ENCODE results near the gene TSPO. TPM values are rescaled to one million over a fixed set of nuclear protein-coding genes. Genes with fewer than 3 reads are reported as not detected.

The TSPO gene
- polyA plus RNA-seq, 3 donors: 491 to 2,663 (median 2,230) TPM

- H2AFZ ChIP-seq (ENCODE audit: insufficient read depth, low read depth, low read length, poor library complexity, severe bottlenecking): no peak overlapping the region
- no peaks in the 10 kb centered on the region for H3K4me1 ChIP-seq (ENCODE audit: control insufficient read depth in 1 of 2, insufficient read depth in 2 of 2, low read length in 2 of 2)
- H3K9me3 Mint-ChIP-seq: no peaks in the 10 kb centered on the region
- H3K36me3 ChIP-seq (replicated peaks in 1 of 2; ENCODE audit: control insufficient read depth in 1 of 2, insufficient read depth in 2 of 2, low read length in 2 of 2): no peaks in the 10 kb centered on the region
- DNase-seq: no peak
- no peak overlapping the region for H3K27ac ChIP-seq (ENCODE audit: low read depth in 1 of 2, low read length in 2 of 2)
- H3K36me3 Mint-ChIP-seq: no peaks in the 10 kb centered on the region
- H3K4me2 ChIP-seq (replicated peaks; ENCODE audit: extremely low read depth, low read length, poor library complexity, severe bottlenecking): no peak overlapping the region
- WGBS (ENCODE audit: insufficient coverage): 94% methylated on average over 6 of the region's 13 CpGs
- no peaks in the 10 kb centered on the region for H3K27me3 ChIP-seq (ENCODE audit: control insufficient read depth in 2 of 2, insufficient read depth in 2 of 2, low read length in 2 of 2)
- H3K27ac Mint-ChIP-seq: no peak overlapping the region
- no peak overlapping the region for H3K9ac ChIP-seq (ENCODE audit: insufficient read depth, low read length, poor library complexity, severe bottlenecking)
- TF ChIP-seq, protein P1, sequence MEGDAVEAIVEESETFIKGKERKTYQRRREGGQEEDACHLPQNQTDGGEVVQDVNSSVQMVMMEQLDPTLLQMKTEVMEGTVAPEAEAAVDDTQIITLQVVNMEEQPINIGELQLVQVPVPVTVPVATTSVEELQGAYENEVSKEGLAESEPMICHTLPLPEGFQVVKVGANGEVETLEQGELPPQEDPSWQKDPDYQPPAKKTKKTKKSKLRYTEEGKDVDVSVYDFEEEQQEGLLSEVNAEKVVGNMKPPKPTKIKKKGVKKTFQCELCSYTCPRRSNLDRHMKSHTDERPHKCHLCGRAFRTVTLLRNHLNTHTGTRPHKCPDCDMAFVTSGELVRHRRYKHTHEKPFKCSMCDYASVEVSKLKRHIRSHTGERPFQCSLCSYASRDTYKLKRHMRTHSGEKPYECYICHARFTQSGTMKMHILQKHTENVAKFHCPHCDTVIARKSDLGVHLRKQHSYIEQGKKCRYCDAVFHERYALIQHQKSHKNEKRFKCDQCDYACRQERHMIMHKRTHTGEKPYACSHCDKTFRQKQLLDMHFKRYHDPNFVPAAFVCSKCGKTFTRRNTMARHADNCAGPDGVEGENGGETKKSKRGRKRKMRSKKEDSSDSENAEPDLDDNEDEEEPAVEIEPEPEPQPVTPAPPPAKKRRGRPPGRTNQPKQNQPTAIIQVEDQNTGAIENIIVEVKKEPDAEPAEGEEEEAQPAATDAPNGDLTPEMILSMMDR (IDR thresholded peaks at IDR 0.05): no peak
- no peak overlapping the region for H3K4me3 Mint-ChIP-seq
- H3K27me3 Mint-ChIP-seq (ENCODE audit: low read depth in 3 of 3): peaks cover 0 to 3% (median 2%) of the 10 kb centered on the region in 3 donors
- H3K9me3 ChIP-seq (replicated peaks in 1 of 2; ENCODE audit: control insufficient read depth in 1 of 2, insufficient read depth in 1 of 2, low read length in 2 of 2): no peaks in the 10 kb centered on the region
- no peaks in the 10 kb centered on the region for H3K79me2 ChIP-seq (ENCODE audit: insufficient read depth, low read length)
- intact Hi-C loops (cut with micrococcal nuclease): no loop called here
- H4K20me1 ChIP-seq (ENCODE audit: insufficient read depth, low read length): no peaks in the 10 kb centered on the region
- no peaks in the 10 kb centered on the region for H3K4me1 Mint-ChIP-seq
- no peak overlapping the region for H3K4me3 ChIP-seq (replicated peaks in 1 of 3; ENCODE audit: low read depth in 2 of 3, low read length in 3 of 3)
These were observed 60.6 kb downstream of the TSPO start for GRCh38 chr22:43211941-43212433.

- Histone ChIP-seq H3K9me3 (replicated peaks in 1 of 2; ENCODE audit: control insufficient read depth in 1 of 2, insufficient read depth in 1 of 2, low read length in 2 of 2) (no peaks in the 10 kb centered on the region), H3K36me3 (replicated peaks in 1 of 2; ENCODE audit: control insufficient read depth in 1 of 2, insufficient read depth in 2 of 2, low read length in 2 of 2) (no peaks in the 10 kb centered on the region), H3K9ac (ENCODE audit: insufficient read depth, low read length, poor library complexity, severe bottlenecking) (no peak overlapping the region), H3K27me3 (ENCODE audit: control insufficient read depth in 2 of 2, insufficient read depth in 2 of 2, low read length in 2 of 2) (no peaks in the 10 kb centered on the region), H3K4me2 (replicated peaks; ENCODE audit: extremely low read depth, low read length, poor library complexity, severe bottlenecking) (no peak overlapping the region), H3K4me1 (ENCODE audit: control insufficient read depth in 1 of 2, insufficient read depth in 2 of 2, low read length in 2 of 2) (no peaks in the 10 kb centered on the region), H2AFZ (ENCODE audit: insufficient read depth, low read depth, low read length, poor library complexity, severe bottlenecking) (no peak overlapping the region), H3K27ac (ENCODE audit: low read depth in 1 of 2, low read length in 2 of 2) (no peak overlapping the region), H3K79me2 (ENCODE audit: insufficient read depth, low read length) (no peaks in the 10 kb centered on the region), H3K4me3 (replicated peaks in 1 of 3; ENCODE audit: low read depth in 2 of 3, low read length in 3 of 3) (no peak overlapping the region), H4K20me1 (ENCODE audit: insufficient read depth, low read length) (no peaks in the 10 kb centered on the region)
- H3K27me3 Mint-ChIP-seq (ENCODE audit: low read depth in 3 of 3): peaks cover 0 to 2% (median 2%) of the 10 kb centered on the region in 3 donors
- intact Hi-C loops (cut with micrococcal nuclease): no loop called here
- no peak overlapping the region for H3K4me3 Mint-ChIP-seq
- no peak for DNase-seq
- no peaks in the 10 kb centered on the region for H3K36me3 Mint-ChIP-seq
- TF ChIP-seq, protein P1 (IDR thresholded peaks at IDR 0.05): no peak
- no peak overlapping the region for H3K27ac Mint-ChIP-seq
- H3K4me1 Mint-ChIP-seq: no peaks in the 10 kb centered on the region
- 93% methylated on average over 21 of the region's 23 CpGs for WGBS (ENCODE audit: insufficient coverage)
- no peaks in the 10 kb centered on the region for H3K9me3 Mint-ChIP-seq
These were observed 61.1 kb downstream of the TSPO start for GRCh38 chr22:43212434-43212952.

Other genes with a start within 250 kb of the TSPO start
- gene PACSIN2, start 136.4 kb upstream of the TSPO start, polyA plus RNA-seq: 10 to 100 TPM; 31.2 to 45.7 (median 40.2) TPM
- gene TTLL1, start 62.2 kb upstream of the TSPO start, polyA plus RNA-seq: 1 to 10 TPM; 4.7 to 6.0 (median 5.6) TPM
- gene BIK, start 40.8 kb upstream of the TSPO start, polyA plus RNA-seq: 1 to 10 TPM in 2 of 3 donors, under 1 TPM in 1; 0.96 to 3.1 (median 3.1) TPM
- gene MCAT, start 8.2 kb upstream of the TSPO start, polyA plus RNA-seq: 1 to 10 TPM; 4.5 to 8.9 (median 6.8) TPM
- gene TTLL12, start 35.6 kb downstream of the TSPO start, polyA plus RNA-seq: 10 to 100 TPM in 2 of 3 donors, 1 to 10 TPM in 1; 9.5 to 16.6 (median 16.5) TPM
- gene SCUBE1, start 191.8 kb downstream of the TSPO start, polyA plus RNA-seq: under 1 TPM; 0.20 to 0.32 (median 0.26) TPM